C4-2B (cell line): ENCODE data around the gene PAM16.

Experiments
- ZFX ChIP-seq: fragments of 450-650 bp; IDR thresholded peaks from 2 replicates; pipeline ENCODE4 v1.6.1; 2017
- TF ChIP-seq, protein P1 (sequence below): fragments of 450-650 bp; conservative IDR thresholded peaks from 2 replicates; pipeline ENCODE4 v1.5.1; 2017; ENCODE audit warnings: mild to moderate bottlenecking

DNA sequence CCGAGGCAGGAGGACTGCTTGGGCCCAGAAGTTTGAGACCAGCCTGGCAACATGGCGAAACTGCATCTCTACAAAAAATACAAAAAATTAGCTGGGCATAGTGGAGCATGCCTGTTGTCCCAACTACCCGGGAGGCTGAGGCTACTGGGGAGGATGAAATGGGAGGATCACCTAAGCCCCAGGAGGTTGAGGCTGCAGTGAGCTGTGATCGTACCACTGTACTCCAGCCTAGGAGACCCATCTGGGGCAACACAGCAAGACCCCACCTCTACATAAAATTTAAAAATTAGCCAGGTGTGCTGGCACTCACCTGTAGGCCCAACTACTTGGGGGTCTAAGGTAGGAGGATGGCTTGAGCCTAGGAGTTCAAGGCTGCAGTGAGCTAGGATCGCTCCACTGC, 1.8 kb downstream of the PAM16 start:
- TF ChIP-seq, protein P1, sequence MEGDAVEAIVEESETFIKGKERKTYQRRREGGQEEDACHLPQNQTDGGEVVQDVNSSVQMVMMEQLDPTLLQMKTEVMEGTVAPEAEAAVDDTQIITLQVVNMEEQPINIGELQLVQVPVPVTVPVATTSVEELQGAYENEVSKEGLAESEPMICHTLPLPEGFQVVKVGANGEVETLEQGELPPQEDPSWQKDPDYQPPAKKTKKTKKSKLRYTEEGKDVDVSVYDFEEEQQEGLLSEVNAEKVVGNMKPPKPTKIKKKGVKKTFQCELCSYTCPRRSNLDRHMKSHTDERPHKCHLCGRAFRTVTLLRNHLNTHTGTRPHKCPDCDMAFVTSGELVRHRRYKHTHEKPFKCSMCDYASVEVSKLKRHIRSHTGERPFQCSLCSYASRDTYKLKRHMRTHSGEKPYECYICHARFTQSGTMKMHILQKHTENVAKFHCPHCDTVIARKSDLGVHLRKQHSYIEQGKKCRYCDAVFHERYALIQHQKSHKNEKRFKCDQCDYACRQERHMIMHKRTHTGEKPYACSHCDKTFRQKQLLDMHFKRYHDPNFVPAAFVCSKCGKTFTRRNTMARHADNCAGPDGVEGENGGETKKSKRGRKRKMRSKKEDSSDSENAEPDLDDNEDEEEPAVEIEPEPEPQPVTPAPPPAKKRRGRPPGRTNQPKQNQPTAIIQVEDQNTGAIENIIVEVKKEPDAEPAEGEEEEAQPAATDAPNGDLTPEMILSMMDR, result no peak
- TF ChIP-seq ZFX, result no peak
